ENCODE measurements around the gene DGKB. TPM values are rescaled to one million over a fixed set of nuclear protein-coding genes. Genes with fewer than 3 reads are reported as not detected.

The DGKB gene
- total RNA-seq, 2 donors from 2014 or later: 0.52 TPM; not detected in 1

DNA sequence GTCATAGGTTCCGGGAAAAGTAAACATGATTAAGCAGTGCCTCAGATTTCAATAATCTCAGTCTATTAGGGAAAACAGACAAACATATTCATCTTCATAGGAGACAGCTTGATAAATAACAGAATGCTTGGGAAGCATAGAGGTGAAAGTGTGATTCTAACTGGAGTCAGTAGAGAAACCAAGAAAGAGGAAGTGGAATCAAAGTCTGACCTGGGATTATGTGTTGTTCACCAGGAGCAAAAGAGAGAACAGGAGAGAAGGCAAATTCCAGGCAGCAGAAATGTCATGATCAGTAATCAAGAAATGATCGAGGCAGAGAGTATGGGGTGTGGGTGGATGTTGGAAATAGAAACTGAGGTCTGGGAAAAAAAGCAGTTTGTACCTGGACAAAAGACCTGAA is 43.7 kb downstream of the DGKB start:
- WGBS, 2 donors: 23 to 34% methylated on average over 2 of the region's 2 CpGs
- intact Hi-C loops (cut with DNase I): no loop called here
- Histone ChIP-seq H3K9me3 (no peaks in the 10 kb centered on the region), H3K36me3 (replicated peaks in 1 of 2; ENCODE audit: insufficient read depth in 1 of 2, low read depth in 2 of 2) (no peaks in the 10 kb centered on the region), H3K27me3 (no peaks in the 10 kb centered on the region), H3K4me1 (no peaks in the 10 kb centered on the region), H3K27ac (no peak overlapping the region), H3K4me3 (no peak overlapping the region)
- no peak for ATAC-seq
- no peak for DNase-seq
- TF ChIP-seq POLR2A (IDR thresholded peaks at IDR 0.05) (no peak), CTCF (IDR thresholded peaks at IDR 0.05) (no peak)

DNA sequence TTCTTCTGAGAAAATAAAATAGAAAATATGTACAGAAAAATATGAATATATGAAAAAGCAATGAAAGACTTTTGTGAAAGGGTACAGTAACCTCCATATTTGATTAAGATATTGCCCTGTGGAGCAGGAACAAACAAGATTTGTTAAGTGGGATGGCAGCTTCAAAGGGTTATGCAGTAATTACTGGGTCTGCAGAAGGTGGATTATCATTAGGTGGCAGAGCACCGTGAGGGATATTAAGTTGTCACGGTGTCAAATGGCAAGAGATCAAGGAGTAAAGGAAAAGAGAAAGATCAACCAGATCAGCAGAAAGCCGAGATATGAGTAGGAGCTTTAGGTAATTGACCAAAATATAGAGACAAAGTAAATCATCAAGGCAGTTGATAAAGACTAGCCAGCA is 44.1 kb downstream of the DGKB start:
- 26 to 39% methylated on average over 3 of the region's 3 CpGs for WGBS, 2 donors

DNA sequence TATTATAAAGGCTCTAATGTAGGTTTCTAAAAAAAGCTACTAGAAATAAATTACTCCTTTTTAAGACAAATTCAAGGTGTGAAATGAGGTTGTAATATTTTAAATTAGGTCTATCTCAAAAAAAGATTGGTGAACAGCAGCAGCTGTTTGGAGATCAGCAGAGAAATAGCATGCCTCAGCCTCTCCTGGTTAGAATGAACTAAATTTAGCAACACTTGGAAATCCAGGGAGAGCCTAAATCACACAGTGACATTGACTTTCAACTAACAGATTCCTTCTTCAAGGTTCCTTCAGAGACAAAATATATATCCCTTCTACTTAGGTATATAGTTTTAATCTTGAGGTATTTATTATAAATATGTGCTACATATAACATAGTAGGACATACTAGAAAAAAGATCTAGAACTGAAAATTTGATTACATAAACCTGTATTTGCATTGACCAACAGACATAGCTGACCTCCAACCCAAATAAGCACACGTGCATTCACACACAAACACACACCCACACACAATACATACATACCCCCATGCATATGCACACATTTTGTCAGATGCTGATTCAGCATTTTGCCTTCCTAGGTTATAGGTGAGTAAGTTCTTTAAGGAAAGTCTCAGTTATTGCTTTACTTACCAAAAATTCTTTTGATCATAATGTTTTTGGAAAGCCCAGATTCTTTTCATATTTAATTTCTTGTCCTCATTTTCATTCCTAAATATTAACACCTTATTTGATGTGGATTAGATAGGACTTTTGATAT is 47.3 kb downstream of the DGKB start:
- DNase-seq: no peak
- no peaks in the 10 kb centered on the region for H3K27me3 ChIP-seq
- WGBS, 2 donors: 32 to 39% methylated on average over 1 of the region's 1 CpG
- no peak overlapping the region for H3K4me3 ChIP-seq
- no peak for ATAC-seq
- no peaks in the 10 kb centered on the region for H3K36me3 ChIP-seq (replicated peaks in 1 of 2; ENCODE audit: insufficient read depth in 1 of 2, low read depth in 2 of 2)
- H3K9me3 ChIP-seq: no peaks in the 10 kb centered on the region
- no peak for TF ChIP-seq CTCF (IDR thresholded peaks at IDR 0.05)
- TF ChIP-seq POLR2A (IDR thresholded peaks at IDR 0.05): no peak
- intact Hi-C loops (cut with DNase I): no loop called here
- H3K4me1 ChIP-seq: no peaks in the 10 kb centered on the region
- H3K27ac ChIP-seq: no peak overlapping the region

More for the DNA sequence above, 44.1 kb downstream of the DGKB start:
- no peaks in the 10 kb centered on the region for H3K36me3 ChIP-seq (replicated peaks in 1 of 2; ENCODE audit: insufficient read depth in 1 of 2, low read depth in 2 of 2)
- H3K4me3 ChIP-seq: no peak overlapping the region
- intact Hi-C loops (cut with DNase I): no loop called here
- H3K4me1 ChIP-seq: no peaks in the 10 kb centered on the region
- no peak for ATAC-seq
- no peak for DNase-seq
- H3K9me3 ChIP-seq: no peaks in the 10 kb centered on the region
- no peak overlapping the region for H3K27ac ChIP-seq
- no peaks in the 10 kb centered on the region for H3K27me3 ChIP-seq
- TF ChIP-seq POLR2A (IDR thresholded peaks at IDR 0.05) (no peak), CTCF (IDR thresholded peaks at IDR 0.05) (no peak)

GRCh38 chr7:14854471-14854870 is 48.1 kb downstream of the DGKB start:
- no peak for ATAC-seq
- intact Hi-C loops (cut with DNase I): no loop called here
- Histone ChIP-seq H3K9me3 (no peaks in the 10 kb centered on the region), H3K4me1 (no peaks in the 10 kb centered on the region), H3K36me3 (replicated peaks in 1 of 2; ENCODE audit: insufficient read depth in 1 of 2, low read depth in 2 of 2) (no peaks in the 10 kb centered on the region), H3K27ac (no peak overlapping the region), H3K27me3 (no peaks in the 10 kb centered on the region), H3K4me3 (no peak overlapping the region)
- TF ChIP-seq POLR2A (IDR thresholded peaks at IDR 0.05) (no peak), CTCF (IDR thresholded peaks at IDR 0.05) (no peak)
- WGBS, 2 donors: 75 to 90% methylated on average over 5 of the region's 5 CpGs
- DNase-seq: no peak

DNA sequence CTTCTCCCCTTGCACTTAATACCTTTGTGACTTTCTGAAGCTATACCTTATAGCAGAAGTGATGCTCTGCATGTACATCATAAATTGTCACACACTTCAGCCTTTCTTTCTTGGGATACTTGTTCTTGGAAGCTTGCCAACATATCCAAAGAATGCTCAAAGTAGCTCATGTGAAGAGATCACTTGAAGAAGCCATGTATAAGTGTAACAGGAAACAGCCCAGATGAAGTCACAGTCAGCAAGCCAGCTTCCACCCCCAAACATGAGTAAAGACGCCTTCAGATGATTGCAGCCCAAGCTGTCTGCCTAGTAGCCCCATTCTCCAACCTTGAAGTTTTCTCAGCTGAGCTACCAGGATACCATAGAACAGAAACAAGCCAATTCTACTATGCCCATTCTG is 50.9 kb downstream of the DGKB start:
- H3K36me3 ChIP-seq (replicated peaks in 1 of 2; ENCODE audit: insufficient read depth in 1 of 2, low read depth in 2 of 2): no peaks in the 10 kb centered on the region
- no peak overlapping the region for H3K27ac ChIP-seq
- ATAC-seq: no peak
- 83 to 85% methylated on average over 1 of the region's 1 CpG for WGBS, 2 donors
- TF ChIP-seq POLR2A (IDR thresholded peaks at IDR 0.05): no peak
- no peak for TF ChIP-seq CTCF (IDR thresholded peaks at IDR 0.05)
- H3K4me3 ChIP-seq: no peak overlapping the region
- H3K4me1 ChIP-seq: no peaks in the 10 kb centered on the region
- DNase-seq: no peak
- no peaks in the 10 kb centered on the region for H3K9me3 ChIP-seq
- intact Hi-C loops (cut with DNase I): no loop called here
- H3K27me3 ChIP-seq: no peaks in the 10 kb centered on the region

Measured in body of pancreas (tissue), 4 donors.